NCI-H460 (cell line): ENCODE measurements around the gene SLMAP. TPM values are rescaled to one million over a fixed set of nuclear protein-coding genes. Genes with fewer than 3 reads are reported as not detected.

Source experiments
- DNase-seq: peaks from one replicate; pipeline ENCODE4 v3.0.0-alpha.2; 2016; ENCODE audit warnings: low read depth; ENCODE audit errors: extremely low read depth
- total RNA-seq: library from RNA; depleted of rRNA; stranded (reverse); fragments of >200 nt; shearing (Covaris generic); gene quantifications from 2 replicates; pipeline ENCODE4 v1.2.3, GENCODE V29; 2014

Gene SLMAP
- total RNA-seq, 1 experiment from 2014 or later: 39.9 TPM

DNA sequence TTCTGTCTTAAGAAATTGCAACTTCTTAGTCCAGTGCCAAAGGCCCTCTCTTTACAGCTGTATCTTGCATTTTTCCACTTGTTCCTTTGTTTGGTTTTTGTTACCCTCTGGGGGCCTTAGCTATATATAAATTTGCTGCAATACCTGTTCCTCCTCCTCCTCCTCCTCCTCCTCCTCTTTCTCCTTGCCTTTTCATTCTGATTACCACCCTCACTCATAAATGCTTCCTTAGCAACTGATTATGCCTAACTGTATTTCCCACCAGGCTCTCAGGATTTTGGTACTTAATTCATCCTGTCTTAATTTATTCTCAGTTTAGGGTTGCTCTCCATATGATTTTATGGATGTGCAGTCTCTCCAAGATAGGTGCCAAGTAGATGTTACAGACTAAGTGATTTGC, 65.7 kb downstream of the SLMAP start:
- no peak for DNase-seq

GRCh38 chr3:57822686-57823085, 66.6 kb downstream of the SLMAP start:
- no peak for DNase-seq

DNA sequence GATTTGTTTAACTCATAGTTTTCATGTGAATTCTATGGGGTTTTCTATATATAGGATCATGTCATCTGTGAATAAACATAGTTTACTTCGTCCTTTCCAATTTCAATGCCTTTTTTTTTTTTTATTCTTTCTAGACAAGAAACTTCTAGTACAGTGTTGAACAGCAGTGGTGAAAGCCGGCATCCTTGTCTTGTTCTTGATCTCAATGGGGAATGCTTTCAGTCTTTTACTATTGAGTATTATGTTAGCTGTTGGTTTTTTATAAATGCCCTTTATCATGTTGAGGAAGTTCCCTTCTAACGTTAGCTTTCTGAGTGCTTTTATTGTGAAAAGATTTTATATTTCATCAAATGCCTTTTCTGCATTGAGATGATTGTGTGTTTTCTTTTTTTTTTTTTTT, 69.0 kb downstream of the SLMAP start:
- DNase-seq: no peak

GRCh38 chr3:57826245-57826951, 70.3 kb downstream of the SLMAP start:
- no peak for DNase-seq

DNA sequence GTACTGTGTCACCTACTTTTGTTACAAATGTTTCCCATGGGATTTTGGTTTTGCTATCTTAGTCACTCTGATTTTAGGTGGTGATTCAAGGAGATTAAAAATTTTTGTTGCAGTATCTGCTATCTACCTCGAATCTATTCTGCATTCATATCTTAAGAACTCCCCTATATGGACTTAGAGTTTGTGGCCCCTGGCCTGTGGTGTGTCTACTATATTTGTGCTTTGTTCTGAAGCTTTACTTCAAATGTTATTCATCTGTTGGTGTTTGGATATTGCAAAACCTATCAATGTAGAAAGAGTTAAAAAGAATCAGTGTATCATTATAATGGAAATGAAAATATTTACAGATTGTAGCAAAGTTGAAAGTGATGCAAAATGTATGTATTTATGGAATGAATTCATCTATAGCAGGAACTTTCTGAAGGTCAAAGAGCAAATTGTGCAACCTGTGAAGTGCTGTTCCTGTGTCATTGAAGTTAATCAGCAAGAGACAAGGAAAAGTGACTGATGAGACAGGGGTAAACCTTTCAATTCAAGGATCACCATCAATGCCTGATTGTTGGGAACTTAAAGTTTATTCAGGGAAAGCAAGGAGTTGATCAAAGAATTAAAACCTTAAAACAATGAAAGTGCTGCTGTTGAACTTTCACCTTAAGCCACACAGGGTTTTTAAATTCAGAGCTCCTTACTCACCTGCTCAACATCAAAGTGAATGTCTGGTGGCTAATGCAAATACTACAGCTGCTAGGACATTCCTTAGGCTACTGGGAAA, 71.0 kb downstream of the SLMAP start:
- no peak for DNase-seq

DNA sequence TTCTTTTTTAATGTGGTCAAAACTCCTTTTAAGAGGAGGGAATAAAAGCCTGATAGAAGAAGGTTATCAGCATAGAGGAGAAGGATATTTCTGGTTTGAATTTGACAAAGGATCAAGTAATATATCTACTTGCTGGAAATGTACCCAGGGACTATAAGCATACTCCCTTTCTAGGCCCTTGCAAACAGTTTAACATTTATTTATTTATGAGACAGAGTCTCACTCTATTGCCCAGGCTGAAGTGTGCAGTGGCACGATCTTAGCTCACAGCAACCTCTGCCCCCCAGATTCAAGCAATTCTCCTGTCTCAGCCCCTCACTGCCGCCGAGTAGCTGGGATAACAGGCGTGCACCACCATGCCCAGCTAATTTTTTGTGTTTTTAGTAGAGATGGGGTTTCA, 71.6 kb downstream of the SLMAP start:
- DNase-seq: no peak

GRCh38 chr3:57832486-57832885, 76.4 kb downstream of the SLMAP start:
- DNase-seq: no peak

DNA sequence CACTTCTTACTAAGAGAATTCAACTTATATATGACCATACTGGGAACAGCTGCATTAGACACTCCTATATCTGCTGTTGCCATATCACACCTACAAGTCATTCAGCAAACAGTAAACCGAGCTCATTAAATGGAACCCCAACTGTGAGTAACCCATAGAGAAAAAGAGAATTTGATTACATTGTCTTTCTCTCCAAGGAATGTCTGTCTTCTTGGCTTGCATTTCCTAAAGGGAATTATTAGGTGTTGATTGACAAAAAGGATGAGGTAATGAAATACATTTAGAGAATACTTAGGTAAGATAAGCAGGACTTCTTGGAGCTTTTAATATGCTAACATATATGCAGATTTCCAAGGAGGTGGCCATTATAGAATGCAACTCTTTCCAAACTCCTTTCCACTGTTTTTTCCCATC, 76.8 kb downstream of the SLMAP start:
- no peak for DNase-seq

GRCh38 chr3:57833763-57834162, 77.7 kb downstream of the SLMAP start:
- no peak for DNase-seq

DNA sequence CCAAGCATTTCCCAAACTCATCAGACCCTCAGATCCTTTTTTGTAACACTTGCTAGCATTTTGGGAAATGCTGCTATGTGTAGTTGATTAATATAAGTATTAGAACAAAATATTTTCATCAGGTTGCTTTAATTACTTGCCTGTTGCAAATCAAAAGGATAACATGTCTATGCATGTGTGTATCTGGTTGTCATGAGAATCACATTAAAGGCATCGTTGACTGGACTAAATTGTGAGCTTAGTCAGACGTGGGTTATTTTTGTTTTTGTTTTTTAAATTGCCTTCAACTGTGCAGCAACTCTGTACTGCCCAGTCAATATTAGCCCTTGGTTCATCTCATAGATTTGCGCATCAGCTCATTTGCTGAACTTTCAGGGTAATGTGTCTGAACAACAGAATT, 81.6 kb downstream of the SLMAP start:
- DNase-seq: no peak

GRCh38 chr3:57838627-57839026, 82.5 kb downstream of the SLMAP start:
- DNase-seq: no peak

- DNase-seq: no peak
These were observed 84.4 kb downstream of the SLMAP start for GRCh38 chr3:57840473-57840872.

GRCh38 chr3:57841818-57842217, 85.7 kb downstream of the SLMAP start:
- DNase-seq: no peak

- no peak for DNase-seq
These were observed 92.1 kb downstream of the SLMAP start for GRCh38 chr3:57848177-57848738.

GRCh38 chr3:57851304-57851703, 95.2 kb downstream of the SLMAP start:
- no peak for DNase-seq

DNA sequence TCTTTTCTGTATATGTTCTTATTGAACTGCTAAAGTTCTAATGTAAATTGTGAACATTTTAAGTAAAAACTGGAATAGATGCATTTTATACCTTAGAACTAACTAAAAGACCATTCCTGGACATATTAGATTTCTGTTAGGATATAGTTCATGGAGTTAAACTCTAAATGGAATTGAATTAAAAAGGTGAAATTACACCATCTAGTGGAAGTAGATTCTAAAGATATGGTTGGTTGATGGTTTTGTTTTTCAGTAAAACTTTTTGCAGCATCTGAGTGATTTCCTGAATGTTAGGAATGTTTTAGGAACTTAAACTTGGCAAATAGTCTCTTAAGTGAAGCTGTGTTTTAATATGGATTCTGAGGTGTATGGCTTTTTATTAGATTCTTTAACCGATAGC, 96.8 kb downstream of the SLMAP start:
- DNase-seq: peak; percentile 4

GRCh38 chr3:57855281-57855680, 99.2 kb downstream of the SLMAP start:
- no peak for DNase-seq

DNA sequence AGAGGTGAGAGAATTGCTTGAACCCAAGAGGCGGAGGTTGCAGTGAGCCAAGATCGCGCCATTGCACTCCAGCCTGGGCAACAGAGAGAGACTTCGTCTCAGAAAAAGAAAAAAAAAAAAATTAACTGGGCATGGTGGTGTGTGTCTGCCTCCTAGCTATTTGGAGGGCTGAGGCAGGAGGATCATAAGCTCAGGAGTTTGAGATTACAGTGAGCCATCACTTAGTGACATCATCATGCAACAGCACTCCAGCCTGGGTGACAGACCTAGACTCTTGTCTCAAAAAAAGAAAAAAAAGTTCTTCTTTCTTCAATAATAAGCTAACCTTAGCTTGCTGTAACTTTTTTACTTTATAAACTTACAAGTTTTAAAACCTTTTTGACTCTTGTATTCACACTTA, 99.8 kb downstream of the SLMAP start:
- DNase-seq: no peak

- peak; percentile 17 for DNase-seq
These were observed 100.6 kb downstream of the SLMAP start for GRCh38 chr3:57856675-57857074.

DNA sequence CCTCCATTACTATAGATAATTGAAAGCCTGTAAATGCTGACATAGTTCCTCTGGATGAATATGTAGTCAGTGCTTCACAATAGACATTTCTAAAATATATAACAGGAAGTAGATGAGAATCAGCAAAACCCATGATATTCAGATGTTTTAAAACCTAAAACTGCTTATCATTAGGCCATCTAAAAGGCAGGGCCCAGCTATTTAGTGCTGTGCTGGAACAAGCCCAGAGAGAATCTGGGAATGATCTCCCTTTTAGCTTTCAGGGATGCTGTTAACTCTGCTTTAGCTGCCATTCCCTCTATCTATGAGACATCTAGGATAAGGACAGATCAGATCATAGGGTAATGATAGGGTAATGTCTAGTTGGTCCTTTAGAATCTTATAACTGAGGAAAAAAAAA, 106.8 kb downstream of the SLMAP start:
- no peak for DNase-seq

GRCh38 chr3:57863380-57863779, 107.3 kb downstream of the SLMAP start:
- no peak for DNase-seq

- DNase-seq: peak; percentile 1
These were observed 108.7 kb downstream of the SLMAP start for GRCh38 chr3:57864853-57865252.
